ENCODE measurements around the gene TBX21. TPM values are rescaled to one million over a fixed set of nuclear protein-coding genes. Genes with fewer than 3 reads are reported as not detected.
"Not testable (repeated sequence)": the region's sequence is repeated elsewhere in the genome, so short reads cannot be mapped to it uniquely, and the experiment has no call there.

Gene TBX21
- total RNA-seq, 1 experiment from 2014 or later, result not detected

GRCh38 chr17:47763913-47764582 is 31.0 kb downstream of the TBX21 start:
- Histone ChIP-seq H3K36me3 (ENCODE audit: insufficient read depth, low read length) (no peaks in the 10 kb centered on the region), H3K27me3 (ENCODE audit: low read length) (0 out of 2 replicates have a peak, but pooled peaks cover 5% of the 10 kb centered on the region), H3K27ac (ENCODE audit: low read length) (no peak overlapping the region), H4K20me1 (ENCODE audit: insufficient read depth, low read depth, low read length) (no peaks in the 10 kb centered on the region), H3K9me3 (ENCODE audit: low read length) (peaks cover 6% of the 10 kb centered on the region; the same call in 1 of the 2 replicates), H3K79me2 (ENCODE audit: low read length) (no peaks in the 10 kb centered on the region), H3K4me1 (ENCODE audit: low read length) (no peaks in the 10 kb centered on the region), H3K9ac (ENCODE audit: low read length) (no peak overlapping the region), H3K9me2 (replicated peaks; ENCODE audit: insufficient read depth, low read length) (no peaks in the 10 kb centered on the region), H3K4me2 (ENCODE audit: low read depth, low read length, poor library complexity, severe bottlenecking) (no peak overlapping the region), H3K4me3 (ENCODE audit: low read length) (no peak overlapping the region), H2AFZ (ENCODE audit: low read length) (no peak overlapping the region)
- no peak for DNase-seq

GRCh38 chr17:47773649-47774048 is 40.6 kb downstream of the TBX21 start:
- H3K79me2 ChIP-seq (ENCODE audit: low read length); H2AFZ ChIP-seq (ENCODE audit: low read length); H3K36me3 ChIP-seq (ENCODE audit: insufficient read depth, low read length); H3K4me1 ChIP-seq (ENCODE audit: low read length); H3K9me3 ChIP-seq (ENCODE audit: low read length); H3K27ac ChIP-seq (ENCODE audit: low read length); H3K9ac ChIP-seq (ENCODE audit: low read length); H3K27me3 ChIP-seq (ENCODE audit: low read length); H3K9me2 ChIP-seq (replicated peaks; ENCODE audit: insufficient read depth, low read length); H3K4me2 ChIP-seq (ENCODE audit: low read depth, low read length, poor library complexity, severe bottlenecking); DNase-seq; H4K20me1 ChIP-seq (ENCODE audit: insufficient read depth, low read depth, low read length); H3K4me3 ChIP-seq (ENCODE audit: low read length): not testable (repeated sequence)

GRCh38 chr17:47774331-47774730 is 41.3 kb downstream of the TBX21 start:
- Histone ChIP-seq H3K9me3 (ENCODE audit: low read length) (no peaks in the 10 kb centered on the region), H3K9ac (ENCODE audit: low read length) (no peak overlapping the region), H3K27me3 (ENCODE audit: low read length) (no peaks in the 10 kb centered on the region), H4K20me1 (ENCODE audit: insufficient read depth, low read depth, low read length) (no peaks in the 10 kb centered on the region), H3K4me3 (ENCODE audit: low read length) (no peak overlapping the region), H3K9me2 (replicated peaks; ENCODE audit: insufficient read depth, low read length) (no peaks in the 10 kb centered on the region), H3K36me3 (ENCODE audit: insufficient read depth, low read length) (no peaks in the 10 kb centered on the region), H3K79me2 (ENCODE audit: low read length) (no peaks in the 10 kb centered on the region), H3K4me2 (ENCODE audit: low read depth, low read length, poor library complexity, severe bottlenecking) (no peak overlapping the region), H2AFZ (ENCODE audit: low read length) (no peak overlapping the region), H3K27ac (ENCODE audit: low read length) (no peak overlapping the region), H3K4me1 (ENCODE audit: low read length) (no peaks in the 10 kb centered on the region)
- DNase-seq, result no peak

GRCh38 chr17:47774987-47775580 is 42.0 kb downstream of the TBX21 start:
- Histone ChIP-seq H3K27me3 (ENCODE audit: low read length) (no peaks in the 10 kb centered on the region), H3K36me3 (ENCODE audit: insufficient read depth, low read length) (no peaks in the 10 kb centered on the region), H3K27ac (ENCODE audit: low read length) (no peak overlapping the region), H3K9me3 (ENCODE audit: low read length) (no peaks in the 10 kb centered on the region), H3K79me2 (ENCODE audit: low read length) (no peaks in the 10 kb centered on the region), H3K4me3 (ENCODE audit: low read length) (no peak overlapping the region), H3K4me1 (ENCODE audit: low read length) (no peaks in the 10 kb centered on the region), H3K9me2 (replicated peaks; ENCODE audit: insufficient read depth, low read length) (no peaks in the 10 kb centered on the region), H4K20me1 (ENCODE audit: insufficient read depth, low read depth, low read length) (no peaks in the 10 kb centered on the region), H3K4me2 (ENCODE audit: low read depth, low read length, poor library complexity, severe bottlenecking) (no peak overlapping the region), H3K9ac (ENCODE audit: low read length) (no peak overlapping the region), H2AFZ (ENCODE audit: low read length) (no peak overlapping the region)
- DNase-seq, result no peak

- H3K4me3 ChIP-seq (ENCODE audit: low read length), result no peak overlapping the region
- no peaks in the 10 kb centered on the region for H3K4me1 ChIP-seq (ENCODE audit: low read length)
- no peak overlapping the region for H3K27ac ChIP-seq (ENCODE audit: low read length)
- no peaks in the 10 kb centered on the region for H3K27me3 ChIP-seq (ENCODE audit: low read length)
- no peak overlapping the region for H3K9ac ChIP-seq (ENCODE audit: low read length)
- no peaks in the 10 kb centered on the region for H3K36me3 ChIP-seq (ENCODE audit: insufficient read depth, low read length)
- DNase-seq, result peak; percentile 83
- H4K20me1 ChIP-seq (ENCODE audit: insufficient read depth, low read depth, low read length), result no peaks in the 10 kb centered on the region
- H3K79me2 ChIP-seq (ENCODE audit: low read length), result no peaks in the 10 kb centered on the region
- no peaks in the 10 kb centered on the region for H3K9me2 ChIP-seq (replicated peaks; ENCODE audit: insufficient read depth, low read length)
- H3K4me2 ChIP-seq (ENCODE audit: low read depth, low read length, poor library complexity, severe bottlenecking), result no peak overlapping the region
- no peaks in the 10 kb centered on the region for H3K9me3 ChIP-seq (ENCODE audit: low read length)
- no peak overlapping the region for H2AFZ ChIP-seq (ENCODE audit: low read length)
Observed at GRCh38 chr17:47776330-47777197, 43.5 kb downstream of the TBX21 start.

- Histone ChIP-seq H3K4me3 (ENCODE audit: low read length) (no peak overlapping the region), H3K79me2 (ENCODE audit: low read length) (no peaks in the 10 kb centered on the region), H4K20me1 (ENCODE audit: insufficient read depth, low read depth, low read length) (no peaks in the 10 kb centered on the region), H3K27ac (ENCODE audit: low read length) (no peak overlapping the region), H3K36me3 (ENCODE audit: insufficient read depth, low read length) (no peaks in the 10 kb centered on the region), H3K4me2 (ENCODE audit: low read depth, low read length, poor library complexity, severe bottlenecking) (no peak overlapping the region), H3K9me3 (ENCODE audit: low read length) (no peaks in the 10 kb centered on the region), H3K9ac (ENCODE audit: low read length) (no peak overlapping the region), H3K27me3 (ENCODE audit: low read length) (no peaks in the 10 kb centered on the region), H3K4me1 (ENCODE audit: low read length) (no peaks in the 10 kb centered on the region), H2AFZ (ENCODE audit: low read length) (no peak overlapping the region), H3K9me2 (replicated peaks; ENCODE audit: insufficient read depth, low read length) (no peaks in the 10 kb centered on the region)
- no peak for DNase-seq
Observed at GRCh38 chr17:47778184-47778635, 45.2 kb downstream of the TBX21 start.

- no peak overlapping the region for H2AFZ ChIP-seq (ENCODE audit: low read length)
- no peaks in the 10 kb centered on the region for H3K27me3 ChIP-seq (ENCODE audit: low read length)
- no peak overlapping the region for H3K4me2 ChIP-seq (ENCODE audit: low read depth, low read length, poor library complexity, severe bottlenecking)
- H3K9me2 ChIP-seq (replicated peaks; ENCODE audit: insufficient read depth, low read length), result no peaks in the 10 kb centered on the region
- H3K79me2 ChIP-seq (ENCODE audit: low read length), result no peaks in the 10 kb centered on the region
- no peaks in the 10 kb centered on the region for H4K20me1 ChIP-seq (ENCODE audit: insufficient read depth, low read depth, low read length)
- no peak for DNase-seq
- H3K27ac ChIP-seq (ENCODE audit: low read length), result no peak overlapping the region
- H3K4me3 ChIP-seq (ENCODE audit: low read length), result no peak overlapping the region
- no peaks in the 10 kb centered on the region for H3K36me3 ChIP-seq (ENCODE audit: insufficient read depth, low read length)
- H3K9ac ChIP-seq (ENCODE audit: low read length), result no peak overlapping the region
- peaks cover 5% of the 10 kb centered on the region for H3K4me1 ChIP-seq (ENCODE audit: low read length)
- no peaks in the 10 kb centered on the region for H3K9me3 ChIP-seq (ENCODE audit: low read length)
Observed at GRCh38 chr17:47781397-47781796, 48.4 kb downstream of the TBX21 start.

GRCh38 chr17:47785538-47786123 is 52.6 kb downstream of the TBX21 start:
- peak; percentile 76 for DNase-seq
- no peak overlapping the region for H2AFZ ChIP-seq (ENCODE audit: low read length)
- H3K9me3 ChIP-seq (ENCODE audit: low read length), result no peaks in the 10 kb centered on the region
- H3K79me2 ChIP-seq (ENCODE audit: low read length), result no peaks in the 10 kb centered on the region
- no peaks in the 10 kb centered on the region for H3K27me3 ChIP-seq (ENCODE audit: low read length)
- no peaks in the 10 kb centered on the region for H4K20me1 ChIP-seq (ENCODE audit: insufficient read depth, low read depth, low read length)
- no peak overlapping the region for H3K4me2 ChIP-seq (ENCODE audit: low read depth, low read length, poor library complexity, severe bottlenecking)
- H3K9ac ChIP-seq (ENCODE audit: low read length), result no peak overlapping the region
- H3K27ac ChIP-seq (ENCODE audit: low read length), result no peak overlapping the region
- no peak overlapping the region for H3K4me3 ChIP-seq (ENCODE audit: low read length)
- H3K4me1 ChIP-seq (ENCODE audit: low read length), result peaks cover 5% of the 10 kb centered on the region
- H3K36me3 ChIP-seq (ENCODE audit: insufficient read depth, low read length), result no peaks in the 10 kb centered on the region
- no peaks in the 10 kb centered on the region for H3K9me2 ChIP-seq (replicated peaks; ENCODE audit: insufficient read depth, low read length)

Measured in Karpas-422 (cell line).